Left forelimb (tissue), 1 donor: ENCODE measurements around the gene FOXF2.

Source experiments
- DNase-seq: peaks from one replicate; pipeline ENCODE4 v3.0.0-alpha.2; 2018; ENCODE audit warnings: low spot score

The FOXF2 gene

GRCh38 chr6:1390946-1391799, 1.8 kb downstream of the FOXF2 start:
- no peak for DNase-seq

GRCh38 chr6:1391800-1392309, 2.5 kb downstream of the FOXF2 start:
- DNase-seq: no peak

GRCh38 chr6:1392813-1393640, 3.7 kb downstream of the FOXF2 start:
- DNase-seq: no peak

- no peak for DNase-seq
Measured at GRCh38 chr6:1393641-1394283, 4.4 kb downstream of the FOXF2 start.

GRCh38 chr6:1394514-1395463, 5.4 kb downstream of the FOXF2 start:
- no peak for DNase-seq

GRCh38 chr6:1395506-1395905, 6.1 kb downstream of the FOXF2 start:
- no peak for DNase-seq

- no peak for DNase-seq
Measured at GRCh38 chr6:1395941-1396908, 6.8 kb downstream of the FOXF2 start.

GRCh38 chr6:1396952-1397868, 7.8 kb downstream of the FOXF2 start:
- DNase-seq: peak; percentile 15

GRCh38 chr6:1399085-1399780, 9.9 kb downstream of the FOXF2 start:
- DNase-seq: no peak

- DNase-seq: no peak
Measured at GRCh38 chr6:1400126-1400850, 10.9 kb downstream of the FOXF2 start.

GRCh38 chr6:1402369-1402768, 13.0 kb downstream of the FOXF2 start:
- DNase-seq: no peak

- DNase-seq: no peak
Measured at GRCh38 chr6:1402868-1403267, 13.5 kb downstream of the FOXF2 start.

- DNase-seq: no peak
Measured at GRCh38 chr6:1403851-1404712, 14.7 kb downstream of the FOXF2 start.

- no peak for DNase-seq
Measured at GRCh38 chr6:1404713-1405098, 15.3 kb downstream of the FOXF2 start.

- DNase-seq: no peak
Measured at GRCh38 chr6:1405221-1405620, 15.8 kb downstream of the FOXF2 start.

GRCh38 chr6:1406306-1407072, 17.1 kb downstream of the FOXF2 start:
- DNase-seq: no peak
